IPS-20b (cell line): Measurements from ENCODE around the gene NOL9.
"Not testable (repeated sequence)": the region's sequence is repeated elsewhere in the genome, so short reads cannot be mapped to it uniquely, and the experiment has no call there.

ENCODE experiments used
- H3K27ac ChIP-seq: one replicate; pipeline ENCODE4 v1.5.1; 2013; ENCODE audit warnings: low read length
- H3K27me3 ChIP-seq: 2 replicates; pipeline ENCODE4 v1.6.1; 2013; ENCODE audit warnings: mild to moderate bottlenecking, low read length, inconsistent platforms; ENCODE audit not compliant: insufficient read depth
- H3K36me3 ChIP-seq: 2 replicates; pipeline ENCODE4 v1.6.1; 2013; ENCODE audit warnings: low read depth, mild to moderate bottlenecking, inconsistent platforms, low read length, moderate library complexity; ENCODE audit not compliant: insufficient read depth
- H3K4me1 ChIP-seq: 2 replicates; pipeline ENCODE4 v1.6.1; 2013; ENCODE audit warnings: mild to moderate bottlenecking, control low read depth, inconsistent platforms, low read length, moderate library complexity; ENCODE audit not compliant: insufficient read depth
- H3K4me3 ChIP-seq: 2 replicates; pipeline ENCODE4 v1.5.1; 2013; ENCODE audit warnings: mild to moderate bottlenecking, low read length, inconsistent platforms
- H3K9ac ChIP-seq: 2 replicates; pipeline ENCODE4 v1.6.1; 2013; ENCODE audit warnings: low read depth, mild to moderate bottlenecking, inconsistent platforms, low read length, moderate library complexity
- H3K9me3 ChIP-seq: 2 replicates; pipeline ENCODE4 v1.6.1; 2013; ENCODE audit warnings: mild to moderate bottlenecking, low read depth, low read length, inconsistent platforms; ENCODE audit not compliant: insufficient read depth

NOL9 gene

GRCh38 chr1:6496365-6496721, 58.0 kb downstream of the NOL9 start:
- H3K27ac ChIP-seq, result no peak overlapping the region
- no peaks in the 10 kb centered on the region for H3K36me3 ChIP-seq
- peak overlapping the region; percentile 69; the same call in 1 of the 2 replicates for H3K4me3 ChIP-seq
- no peak overlapping the region for H3K9ac ChIP-seq
- H3K9me3 ChIP-seq, result no peaks in the 10 kb centered on the region
- H3K27me3 ChIP-seq, result peaks cover 38% of the 10 kb centered on the region
- peaks cover 14% of the 10 kb centered on the region; the same call in 1 of the 2 replicates for H3K4me1 ChIP-seq

GRCh38 chr1:6495540-6496364, 58.6 kb downstream of the NOL9 start:
- Histone ChIP-seq H3K9ac (no peak overlapping the region), H3K27me3 (peaks cover 38% of the 10 kb centered on the region), H3K27ac (no peak overlapping the region), H3K9me3 (no peaks in the 10 kb centered on the region), H3K4me3 (peak overlapping the region; percentile 24; the same call in 1 of the 2 replicates), H3K36me3 (no peaks in the 10 kb centered on the region), H3K4me1 (peaks cover 19% of the 10 kb centered on the region; the same call in 1 of the 2 replicates)

GRCh38 chr1:6495041-6495441, 59.3 kb downstream of the NOL9 start:
- H3K27ac ChIP-seq, result no peak overlapping the region
- H3K4me1 ChIP-seq, result peaks cover 19% of the 10 kb centered on the region; the same call in 1 of the 2 replicates
- no peaks in the 10 kb centered on the region for H3K9me3 ChIP-seq
- no peak overlapping the region for H3K4me3 ChIP-seq
- H3K27me3 ChIP-seq, result peaks cover 38% of the 10 kb centered on the region
- H3K36me3 ChIP-seq, result no peaks in the 10 kb centered on the region
- no peak overlapping the region for H3K9ac ChIP-seq

- H3K9ac ChIP-seq, result no peak overlapping the region
- H3K27ac ChIP-seq, result no peak overlapping the region
- H3K27me3 ChIP-seq, result peaks cover 38% of the 10 kb centered on the region
- H3K36me3 ChIP-seq, result no peaks in the 10 kb centered on the region
- H3K4me1 ChIP-seq, result peaks cover 21% of the 10 kb centered on the region; the same call in 1 of the 2 replicates
- no peaks in the 10 kb centered on the region for H3K9me3 ChIP-seq
- no peak overlapping the region for H3K4me3 ChIP-seq
Observed at GRCh38 chr1:6494627-6495026, 59.7 kb downstream of the NOL9 start.

- not testable (repeated sequence) for H3K27ac ChIP-seq
- H3K4me1 ChIP-seq, result peaks cover 22% of the 10 kb centered on the region; the same call in 1 of the 2 replicates
Observed at GRCh38 chr1:6493834-6494223, 60.5 kb downstream of the NOL9 start.

GRCh38 chr1:6491966-6492365, 62.3 kb downstream of the NOL9 start:
- H3K36me3 ChIP-seq, result no peaks in the 10 kb centered on the region
- H3K27me3 ChIP-seq, result peaks cover 16% of the 10 kb centered on the region
- H3K27ac ChIP-seq, result no peak overlapping the region
- peaks cover 22% of the 10 kb centered on the region; the same call in 1 of the 2 replicates for H3K4me1 ChIP-seq
- peak overlapping the region; percentile 88; the same call in 1 of the 2 replicates for H3K4me3 ChIP-seq
- no peak overlapping the region for H3K9ac ChIP-seq
- H3K9me3 ChIP-seq, result no peaks in the 10 kb centered on the region

More at GRCh38 chr1:6493834-6494223, 60.5 kb downstream of the NOL9 start:
- H3K27me3 ChIP-seq, result peaks cover 31% of the 10 kb centered on the region
- not testable (repeated sequence) for H3K4me3 ChIP-seq, H3K9ac ChIP-seq, H3K36me3 ChIP-seq, H3K9me3 ChIP-seq

GRCh38 chr1:6491480-6491962, 62.8 kb downstream of the NOL9 start, which contains the start of gene PLEKHG5:
Gene PLEKHG5, minus strand, starts transcription at chr1:6491667. Its CDS starts 14,096 bp downstream, at chr1:6477571.
- peaks cover 22% of the 10 kb centered on the region; the same call in 1 of the 2 replicates for H3K4me1 ChIP-seq
- no peaks in the 10 kb centered on the region for H3K36me3 ChIP-seq
- H3K27me3 ChIP-seq, result peaks cover 12% of the 10 kb centered on the region

GRCh38 chr1:6491081-6491449, 63.2 kb downstream of the NOL9 start:
- H3K4me3 ChIP-seq, result peak overlapping the region; percentile 88
- H3K27ac ChIP-seq, result no peak overlapping the region
- H3K36me3 ChIP-seq, result no peaks in the 10 kb centered on the region
- peaks cover 20% of the 10 kb centered on the region; the same call in 1 of the 2 replicates for H3K4me1 ChIP-seq
- H3K9ac ChIP-seq, result peak overlapping the region; percentile 79; the same call in 1 of the 2 replicates
- H3K27me3 ChIP-seq, result peaks cover 10% of the 10 kb centered on the region
- H3K9me3 ChIP-seq, result no peaks in the 10 kb centered on the region

More at GRCh38 chr1:6491480-6491962, 62.8 kb downstream of the NOL9 start, which contains the start of gene PLEKHG5:
- Histone ChIP-seq H3K9ac (peak within 1 kb of the TSS; percentile 79; the same call in 1 of the 2 replicates), H3K27ac (no peak within 1 kb of the TSS), H3K4me3 (peak within 1 kb of the TSS; percentile 88), H3K9me3 (no peaks in the 10 kb centered on the region)

- Histone ChIP-seq H3K36me3 (no peaks in the 10 kb centered on the region), H3K4me1 (peaks cover 15% of the 10 kb centered on the region; the same call in 1 of the 2 replicates), H3K27ac (no peak overlapping the region), H3K27me3 (peaks cover 7% of the 10 kb centered on the region; the same call in 1 of the 2 replicates), H3K4me3 (peak overlapping the region; percentile 88), H3K9me3 (no peaks in the 10 kb centered on the region), H3K9ac (peak overlapping the region; percentile 79; the same call in 1 of the 2 replicates)
Observed at GRCh38 chr1:6490181-6491080, 63.9 kb downstream of the NOL9 start.

- Histone ChIP-seq H3K9ac (peak overlapping the region; percentile 79; the same call in 1 of the 2 replicates), H3K4me3 (peak overlapping the region; percentile 88), H3K27ac (no peak overlapping the region), H3K27me3 (peaks cover 11% of the 10 kb centered on the region; the same call in 1 of the 2 replicates), H3K9me3 (no peaks in the 10 kb centered on the region), H3K4me1 (peaks cover 13% of the 10 kb centered on the region; the same call in 1 of the 2 replicates), H3K36me3 (no peaks in the 10 kb centered on the region)
Observed at GRCh38 chr1:6489799-6490180, 64.5 kb downstream of the NOL9 start.

- no peak overlapping the region for H3K9ac ChIP-seq
- no peak overlapping the region for H3K4me3 ChIP-seq
- no peak overlapping the region for H3K27ac ChIP-seq
- peaks cover 15% of the 10 kb centered on the region for H3K27me3 ChIP-seq
- no peaks in the 10 kb centered on the region for H3K9me3 ChIP-seq
- H3K4me1 ChIP-seq, result peaks cover 16% of the 10 kb centered on the region; the same call in 1 of the 2 replicates
- no peaks in the 10 kb centered on the region for H3K36me3 ChIP-seq
Observed at GRCh38 chr1:6489383-6489765, 64.9 kb downstream of the NOL9 start.
